ENCODE data around the gene TXNDC17. TPM values are rescaled to one million over a fixed set of nuclear protein-coding genes. Genes with fewer than 3 reads are reported as not detected.

The TXNDC17 gene
- total RNA-seq, 3 donors from 2014 or later, result 125 to 145 (median 134) TPM

DNA sequence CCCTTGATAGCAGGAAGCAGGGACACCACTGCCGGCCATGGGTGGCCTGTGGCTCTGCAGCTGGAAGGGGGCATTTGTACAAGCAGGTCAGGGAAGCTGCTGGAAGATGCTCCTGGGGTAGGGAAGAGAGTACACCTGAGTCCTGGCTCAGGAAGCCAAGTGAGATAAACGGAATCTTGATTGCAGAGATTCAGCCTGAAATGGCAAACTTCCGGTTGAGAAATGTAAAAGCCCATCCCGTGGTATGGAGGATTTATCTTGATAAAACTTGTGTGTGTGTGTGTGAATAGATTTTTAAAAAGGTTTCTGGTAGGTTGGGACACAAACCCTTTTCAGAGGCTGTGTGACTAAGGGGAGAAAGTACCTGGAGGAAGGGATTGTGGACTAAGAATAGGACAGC is 40.3 kb downstream of the TXNDC17 start:
- TF ChIP-seq, protein P1, sequence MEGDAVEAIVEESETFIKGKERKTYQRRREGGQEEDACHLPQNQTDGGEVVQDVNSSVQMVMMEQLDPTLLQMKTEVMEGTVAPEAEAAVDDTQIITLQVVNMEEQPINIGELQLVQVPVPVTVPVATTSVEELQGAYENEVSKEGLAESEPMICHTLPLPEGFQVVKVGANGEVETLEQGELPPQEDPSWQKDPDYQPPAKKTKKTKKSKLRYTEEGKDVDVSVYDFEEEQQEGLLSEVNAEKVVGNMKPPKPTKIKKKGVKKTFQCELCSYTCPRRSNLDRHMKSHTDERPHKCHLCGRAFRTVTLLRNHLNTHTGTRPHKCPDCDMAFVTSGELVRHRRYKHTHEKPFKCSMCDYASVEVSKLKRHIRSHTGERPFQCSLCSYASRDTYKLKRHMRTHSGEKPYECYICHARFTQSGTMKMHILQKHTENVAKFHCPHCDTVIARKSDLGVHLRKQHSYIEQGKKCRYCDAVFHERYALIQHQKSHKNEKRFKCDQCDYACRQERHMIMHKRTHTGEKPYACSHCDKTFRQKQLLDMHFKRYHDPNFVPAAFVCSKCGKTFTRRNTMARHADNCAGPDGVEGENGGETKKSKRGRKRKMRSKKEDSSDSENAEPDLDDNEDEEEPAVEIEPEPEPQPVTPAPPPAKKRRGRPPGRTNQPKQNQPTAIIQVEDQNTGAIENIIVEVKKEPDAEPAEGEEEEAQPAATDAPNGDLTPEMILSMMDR (IDR thresholded peaks at IDR 0.05), result no peak
- no peak for TF ChIP-seq POLR2AphosphoS5 (IDR thresholded peaks at IDR 0.05)
- TF ChIP-seq POLR2A (IDR thresholded peaks at IDR 0.05), result no peak
- DNase-seq (ENCODE audit: low spot score in 2 of 2), result no peak
- Histone ChIP-seq H3K4me1 (no peaks in the 10 kb centered on the region), H3K36me3 (no peaks in the 10 kb centered on the region), H3K9me3 (no peaks in the 10 kb centered on the region), H3K4me3 (no peak overlapping the region), H3K27ac (no peak overlapping the region), H3K27me3 (no peaks in the 10 kb centered on the region)
- intact Hi-C loops (cut with DNase I; ENCODE audit: low total_unique reads), result no loop called here

DNA sequence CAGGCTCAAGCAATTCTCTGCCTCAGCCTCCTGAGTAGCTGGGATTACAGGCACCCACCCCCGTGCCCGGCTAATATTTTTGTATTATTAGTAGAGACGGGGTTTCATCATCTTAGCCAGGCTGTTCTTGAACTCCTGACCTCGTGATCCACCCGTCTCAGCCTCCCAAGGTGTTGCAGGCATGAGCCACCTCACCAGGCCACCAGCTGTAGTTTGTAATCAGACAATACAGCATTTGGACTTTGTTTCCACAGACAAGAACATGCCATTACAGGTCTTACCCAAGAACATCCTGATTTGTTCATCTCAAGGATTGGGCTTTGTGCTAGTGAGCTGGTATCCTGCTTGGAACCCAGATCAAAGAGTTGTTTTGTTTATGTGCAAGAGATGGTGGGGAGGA is 40.8 kb downstream of the TXNDC17 start:
- Histone ChIP-seq H3K9me3 (no peaks in the 10 kb centered on the region), H3K27me3 (no peaks in the 10 kb centered on the region), H3K4me3 (no peak overlapping the region), H3K4me1 (no peaks in the 10 kb centered on the region), H3K27ac (no peak overlapping the region), H3K36me3 (no peaks in the 10 kb centered on the region)
- intact Hi-C loops (cut with DNase I; ENCODE audit: low total_unique reads), result no loop called here
- no peak for TF ChIP-seq POLR2AphosphoS5 (IDR thresholded peaks at IDR 0.05)
- TF ChIP-seq, protein P1 (IDR thresholded peaks at IDR 0.05), result no peak
- no peak for TF ChIP-seq POLR2A (IDR thresholded peaks at IDR 0.05)
- no peak for DNase-seq (ENCODE audit: low spot score in 2 of 2)

GRCh38 chr17:6682339-6682738 is 41.5 kb downstream of the TXNDC17 start:
- no peaks in the 10 kb centered on the region for H3K36me3 ChIP-seq
- intact Hi-C loops (cut with DNase I; ENCODE audit: low total_unique reads), result no loop called here
- no peak for DNase-seq (ENCODE audit: low spot score in 2 of 2)
- H3K4me1 ChIP-seq, result no peaks in the 10 kb centered on the region
- H3K9me3 ChIP-seq, result no peaks in the 10 kb centered on the region
- TF ChIP-seq POLR2AphosphoS5 (IDR thresholded peaks at IDR 0.05), result no peak
- TF ChIP-seq, protein P1 (IDR thresholded peaks at IDR 0.05), result no peak
- no peak for TF ChIP-seq POLR2A (IDR thresholded peaks at IDR 0.05)
- H3K4me3 ChIP-seq, result no peak overlapping the region
- no peaks in the 10 kb centered on the region for H3K27me3 ChIP-seq
- H3K27ac ChIP-seq, result no peak overlapping the region

GRCh38 chr17:6683081-6683684 is 42.3 kb downstream of the TXNDC17 start:
- DNase-seq (ENCODE audit: low spot score in 2 of 2), result no peak
- no peaks in the 10 kb centered on the region for H3K36me3 ChIP-seq
- H3K27ac ChIP-seq, result no peak overlapping the region
- H3K4me3 ChIP-seq, result no peak overlapping the region
- no peaks in the 10 kb centered on the region for H3K4me1 ChIP-seq
- intact Hi-C loops (cut with DNase I; ENCODE audit: low total_unique reads), result no loop called here
- no peaks in the 10 kb centered on the region for H3K9me3 ChIP-seq
- H3K27me3 ChIP-seq, result no peaks in the 10 kb centered on the region
- TF ChIP-seq POLR2AphosphoS5 (IDR thresholded peaks at IDR 0.05), result no peak
- no peak for TF ChIP-seq POLR2A (IDR thresholded peaks at IDR 0.05)
- TF ChIP-seq, protein P1 (IDR thresholded peaks at IDR 0.05), result no peak

GRCh38 chr17:6683730-6684459 is 43.0 kb downstream of the TXNDC17 start:
- Histone ChIP-seq H3K4me3 (no peak overlapping the region), H3K4me1 (no peaks in the 10 kb centered on the region), H3K27me3 (no peaks in the 10 kb centered on the region), H3K27ac (no peak overlapping the region), H3K9me3 (no peaks in the 10 kb centered on the region), H3K36me3 (no peaks in the 10 kb centered on the region)
- no peak for DNase-seq (ENCODE audit: low spot score in 2 of 2)
- TF ChIP-seq POLR2AphosphoS5 (IDR thresholded peaks at IDR 0.05) (no peak), POLR2A (IDR thresholded peaks at IDR 0.05) (no peak)
- TF ChIP-seq, protein P1 (IDR thresholded peaks at IDR 0.05), result no peak
- intact Hi-C loops (cut with DNase I; ENCODE audit: low total_unique reads), result no loop called here

All from breast epithelium (tissue), 4 donors.